22Rv1 (cell line): ENCODE measurements around the gene CCDC102A.

ENCODE experiments used
- CTCF ChIP-seq: fragments of 450-650 bp; IDR thresholded peaks from 2 replicates; pipeline ENCODE4 v1.5.1; 2017; ENCODE audit warnings: mild to moderate bottlenecking
- ZFX ChIP-seq: fragments of 450-650 bp; IDR thresholded peaks from 2 replicates; pipeline ENCODE4 v1.6.1; 2017; ENCODE audit warnings: antibody characterized with exemption, borderline replicate concordance

GRCh38 chr16:57472665-57473060 is 63.7 kb downstream of the CCDC102A start:
- no peak for TF ChIP-seq CTCF
- TF ChIP-seq ZFX: no peak
